Natural killer cell treated with Interleukin-12 subunit alpha and Interleukin-12 subunit beta and Interleukin-15 and Interleukin-18, amount 100 ng/mL, for 72 hours (primary cell): ENCODE data around the gene CSF1R. TPM values are rescaled to one million over a fixed set of nuclear protein-coding genes. Genes with fewer than 3 reads are reported as not detected.

Experiments
- ATAC-seq, 2 donors: fragments of 150-1000 bp; cut with Tn5 transposase in 1 of 2; sonication (Bioruptor Pico), chemical (Tn5 transposase) in 1 of 2; 2 replicates each; pipeline ENCODE4 v1.10.0; 2021
- DNase-seq: peaks from one replicate; pipeline ENCODE4 v3.0.0; 2022; ENCODE audit warnings: low spot score
- H3K27ac Mint-ChIP-seq, 2 donors: 1 replicate in 1 of 2; 2 replicates in 1 of 2; pipeline ENCODE4 v1.8.0; 2022; ENCODE audit warnings: mixed read lengths in 2 of 2, mild to moderate bottlenecking in 1 of 2, moderate library complexity in 1 of 2
- H3K27me3 Mint-ChIP-seq, 2 donors: 1 replicate in 1 of 2; 2 replicates in 1 of 2; pipeline ENCODE4 v1.8.0; 2022; ENCODE audit warnings: mixed read lengths in 2 of 2
- H3K36me3 Mint-ChIP-seq: one replicate; pipeline ENCODE4 v1.8.0; 2022; ENCODE audit warnings: mixed read lengths
- H3K4me1 Mint-ChIP-seq, 2 donors: 1 replicate in 1 of 2; 2 replicates in 1 of 2; pipeline ENCODE4 v1.8.0; 2022; ENCODE audit warnings: low read depth in 2 of 2, mixed read lengths in 2 of 2, mild to moderate bottlenecking in 1 of 2
- H3K4me3 Mint-ChIP-seq: one replicate; pipeline ENCODE4 v1.8.0; 2022; ENCODE audit warnings: mixed read lengths
- H3K9me3 Mint-ChIP-seq: 2 replicates; pipeline ENCODE4 v1.8.0; 2022; ENCODE audit warnings: mixed read lengths
- total RNA-seq, 2 donors: library from RNA; stranded (reverse); gene quantifications; one replicate each; pipeline ENCODE4 v1.2.3, GENCODE V29; 2022

The CSF1R gene
- total RNA-seq, 2 donors from 2014 or later = 1.4 TPM; not detected in 1

DNA sequence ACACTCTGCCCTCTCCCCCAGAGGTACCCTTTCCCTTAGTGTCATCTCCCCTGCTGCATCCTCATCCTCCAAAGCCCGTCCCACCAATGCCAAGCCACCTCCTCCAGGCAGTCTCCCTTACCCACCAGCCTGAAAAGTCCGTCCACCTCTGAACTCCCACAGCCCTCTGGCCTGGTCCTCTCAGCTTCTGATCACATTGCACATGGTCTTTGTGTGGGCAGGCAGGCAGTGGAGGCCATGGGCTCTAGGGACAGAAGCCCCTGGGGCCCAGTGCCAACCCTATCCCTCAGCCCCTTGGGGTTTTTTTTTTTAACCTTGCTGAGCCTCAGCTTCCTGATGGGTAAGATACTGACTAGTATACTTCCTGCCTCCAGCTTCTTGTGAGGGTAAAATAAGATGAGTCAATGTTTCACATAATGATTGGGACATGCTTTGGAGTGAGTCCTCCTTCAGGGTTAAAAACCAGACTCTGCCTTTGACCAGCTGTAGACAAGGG, 19.4 kb downstream of the CSF1R start:
- H3K9me3 Mint-ChIP-seq = no peaks in the 10 kb centered on the region
- peaks cover 8 to 23% of the 10 kb centered on the region in 2 donors for H3K27me3 Mint-ChIP-seq
- peak overlapping the region; percentile 75 to 87 for H3K27ac Mint-ChIP-seq
- peak; percentile 83 to 92 for ATAC-seq
- no peak for DNase-seq
- H3K4me1 Mint-ChIP-seq = peaks cover 15 to 20% of the 10 kb centered on the region in 2 donors
- H3K36me3 Mint-ChIP-seq = no peaks in the 10 kb centered on the region
- peak overlapping the region; percentile 65 for H3K4me3 Mint-ChIP-seq

DNA sequence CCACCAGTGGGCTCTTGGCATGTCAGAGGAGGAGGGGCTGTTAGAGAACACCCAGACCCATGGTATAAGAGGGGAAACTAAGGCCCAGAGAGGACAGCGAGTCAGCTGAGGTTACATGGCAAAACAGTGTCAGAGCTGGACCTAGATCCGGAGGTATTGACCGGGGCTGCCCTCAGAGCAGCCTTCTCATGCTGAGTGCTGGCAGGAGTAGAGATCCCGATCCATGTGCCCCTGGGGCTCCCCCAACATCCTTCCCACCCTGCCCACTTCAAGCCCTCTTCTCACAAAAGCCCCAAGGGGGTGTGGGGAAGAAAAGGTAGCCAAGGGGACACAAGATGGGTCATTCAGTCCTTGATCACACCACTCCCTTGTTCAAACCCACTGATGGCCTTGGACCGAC, 19.9 kb downstream of the CSF1R start:
- Mint-ChIP-seq H3K27ac (peak overlapping the region; percentile 75 to 87), H3K4me1 (peaks cover 15 to 20% of the 10 kb centered on the region in 2 donors), H3K36me3 (no peaks in the 10 kb centered on the region), H3K9me3 (no peaks in the 10 kb centered on the region), H3K27me3 (peaks cover 8 to 23% of the 10 kb centered on the region in 2 donors), H3K4me3 (peak overlapping the region; percentile 65)
- DNase-seq (no peak), ATAC-seq (no peak)

DNA sequence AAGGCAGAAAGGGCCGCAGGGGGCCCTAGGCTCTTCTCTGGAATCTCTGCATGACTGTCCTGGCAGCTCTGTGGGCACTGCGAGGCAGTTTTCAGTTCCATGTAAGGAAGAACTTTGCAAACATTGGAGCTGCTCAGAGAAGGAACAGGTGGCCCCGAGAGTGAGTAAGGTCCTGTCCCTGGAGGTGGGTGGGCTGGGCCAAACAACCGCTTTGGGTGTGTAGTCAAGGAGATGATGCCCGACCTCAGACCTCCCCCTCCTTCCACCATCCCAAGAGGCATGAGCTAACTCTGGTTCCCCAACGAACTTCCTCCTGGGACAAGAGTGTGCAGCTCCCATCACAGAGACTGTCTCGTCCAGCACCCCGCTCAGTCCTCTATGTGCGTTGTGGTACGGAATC, 20.5 kb downstream of the CSF1R start:
- DNase-seq (no peak), ATAC-seq (no peak)
- Mint-ChIP-seq H3K4me1 (peaks cover 15 to 20% of the 10 kb centered on the region in 2 donors), H3K27me3 (peaks cover 8 to 23% of the 10 kb centered on the region in 2 donors), H3K36me3 (no peaks in the 10 kb centered on the region), H3K9me3 (no peaks in the 10 kb centered on the region), H3K27ac (no peak overlapping the region), H3K4me3 (no peak overlapping the region)

DNA sequence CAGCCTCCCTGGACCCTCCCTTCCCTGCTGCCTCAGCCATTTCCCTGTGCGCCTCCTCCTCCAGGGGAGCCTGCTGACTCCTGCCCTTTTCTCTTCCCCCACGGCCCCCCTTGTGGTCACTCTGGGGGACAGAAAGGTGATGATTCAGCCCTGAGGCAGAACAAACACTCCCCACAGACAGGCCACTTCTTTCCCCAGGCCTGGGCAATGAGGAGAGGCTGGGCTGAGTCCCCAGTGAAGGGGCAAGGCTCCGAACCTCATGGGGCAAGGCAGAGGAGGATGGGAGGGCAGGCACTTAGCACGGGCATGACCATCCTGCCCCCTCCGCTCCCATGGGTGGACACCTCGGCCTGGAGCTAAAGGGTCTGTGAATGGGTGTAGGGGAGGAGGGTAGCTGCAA, 21.0 kb downstream of the CSF1R start:
- no peak for DNase-seq
- Mint-ChIP-seq H3K36me3 (no peaks in the 10 kb centered on the region), H3K27ac (no peak overlapping the region), H3K4me1 (peaks cover 15 to 20% of the 10 kb centered on the region in 2 donors), H3K27me3 (peaks cover 8 to 23% of the 10 kb centered on the region in 2 donors), H3K9me3 (no peaks in the 10 kb centered on the region), H3K4me3 (no peak overlapping the region)
- ATAC-seq = no peak

DNA sequence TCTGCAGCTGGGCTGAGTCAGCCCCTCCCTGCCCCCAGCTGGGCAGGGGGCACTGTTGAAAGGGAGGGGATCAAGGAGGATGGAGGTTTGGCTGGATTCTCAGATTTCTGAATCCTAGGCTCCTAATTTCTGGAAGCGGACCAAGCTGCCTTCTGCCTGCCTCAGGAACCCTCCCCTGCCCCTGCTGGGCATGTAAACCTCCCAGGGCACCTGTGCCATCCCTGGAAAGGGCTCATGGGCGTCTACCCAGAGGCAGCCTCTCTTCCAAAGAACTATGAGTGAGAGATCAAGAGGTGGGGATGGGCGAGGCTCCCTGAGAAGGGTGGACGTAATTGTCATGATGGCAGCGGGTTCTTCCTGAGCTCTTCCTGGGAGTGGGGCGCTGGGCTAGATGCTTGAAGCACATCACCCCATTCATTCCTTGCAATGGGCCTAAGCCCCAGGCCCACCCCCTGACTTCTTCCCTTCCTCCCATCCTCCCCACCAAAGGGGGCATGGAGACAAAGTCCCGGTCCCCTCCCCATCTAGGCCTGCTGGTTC, 21.6 kb downstream of the CSF1R start:
- Mint-ChIP-seq H3K4me3 (no peak overlapping the region), H3K27me3 (peaks cover 8 to 23% of the 10 kb centered on the region in 2 donors), H3K27ac (no peak overlapping the region), H3K36me3 (no peaks in the 10 kb centered on the region), H3K4me1 (peaks cover 15 to 20% of the 10 kb centered on the region in 2 donors), H3K9me3 (no peaks in the 10 kb centered on the region)
- no peak for DNase-seq
- ATAC-seq = no peak

DNA sequence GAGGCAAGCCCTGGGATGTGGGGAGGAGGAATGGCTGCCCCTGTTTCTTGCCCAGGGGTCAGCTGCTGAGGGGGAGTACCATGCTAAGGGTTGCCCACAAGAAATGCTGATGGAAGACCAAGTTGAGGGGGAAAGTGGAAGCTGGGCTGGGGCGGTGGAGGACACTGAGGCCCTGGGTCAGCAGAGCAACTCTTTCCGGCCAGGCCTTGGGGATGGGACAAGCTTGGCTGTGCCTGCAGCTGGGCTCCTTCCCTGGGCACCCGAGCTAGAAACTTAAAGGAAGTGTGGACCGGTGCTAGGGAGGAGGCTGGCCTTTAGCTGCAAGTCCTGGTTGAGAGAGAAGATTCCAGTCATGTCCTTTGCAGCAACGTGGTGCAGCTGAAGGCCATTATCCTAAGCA, 22.7 kb downstream of the CSF1R start:
- ATAC-seq (no peak), DNase-seq (no peak)
- Mint-ChIP-seq H3K9me3 (no peaks in the 10 kb centered on the region), H3K4me1 (peaks cover 15 to 18% of the 10 kb centered on the region in 2 donors), H3K36me3 (no peaks in the 10 kb centered on the region), H3K27me3 (peaks cover 8 to 23% of the 10 kb centered on the region in 2 donors), H3K27ac (no peak overlapping the region), H3K4me3 (no peak overlapping the region)

DNA sequence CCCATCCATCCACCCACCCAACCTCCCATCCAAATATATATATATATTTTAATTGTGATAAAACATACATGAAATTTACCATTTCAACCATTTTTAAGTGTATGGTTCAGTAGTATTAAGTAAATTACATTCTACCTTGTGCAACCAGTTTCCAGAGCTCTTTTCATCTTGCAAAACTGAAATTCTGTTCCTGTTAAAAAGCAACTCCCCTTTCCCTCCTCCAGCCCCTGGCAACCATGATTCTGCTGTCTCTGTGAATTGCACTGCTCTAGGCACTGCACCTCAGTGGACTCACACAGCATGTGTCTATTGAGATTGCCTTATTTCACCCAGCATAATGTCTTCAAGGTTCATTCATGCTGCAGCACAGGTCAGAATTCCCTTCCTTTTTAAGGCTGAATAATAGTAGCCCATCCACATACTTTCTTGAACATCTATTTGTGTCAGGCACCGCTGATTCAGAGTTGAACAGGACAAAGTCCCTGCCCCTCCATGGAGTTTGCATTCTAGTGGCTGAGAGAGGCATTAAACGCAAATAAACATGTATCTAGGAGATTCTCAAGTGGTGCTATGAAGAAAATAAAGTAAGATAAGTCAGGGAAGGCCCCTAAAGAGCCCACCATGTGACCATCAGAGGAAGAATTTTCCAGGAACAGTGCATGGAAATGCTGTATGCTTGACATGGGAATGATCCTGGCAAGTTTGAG, 24.0 kb downstream of the CSF1R start:
- Mint-ChIP-seq H3K27ac (no peak overlapping the region), H3K27me3 (peaks cover 8 to 22% of the 10 kb centered on the region in 2 donors), H3K36me3 (no peaks in the 10 kb centered on the region), H3K4me1 (peaks cover 10 to 14% of the 10 kb centered on the region in 2 donors), H3K9me3 (no peaks in the 10 kb centered on the region), H3K4me3 (no peak overlapping the region)
- ATAC-seq (no peak), DNase-seq (no peak)

DNA sequence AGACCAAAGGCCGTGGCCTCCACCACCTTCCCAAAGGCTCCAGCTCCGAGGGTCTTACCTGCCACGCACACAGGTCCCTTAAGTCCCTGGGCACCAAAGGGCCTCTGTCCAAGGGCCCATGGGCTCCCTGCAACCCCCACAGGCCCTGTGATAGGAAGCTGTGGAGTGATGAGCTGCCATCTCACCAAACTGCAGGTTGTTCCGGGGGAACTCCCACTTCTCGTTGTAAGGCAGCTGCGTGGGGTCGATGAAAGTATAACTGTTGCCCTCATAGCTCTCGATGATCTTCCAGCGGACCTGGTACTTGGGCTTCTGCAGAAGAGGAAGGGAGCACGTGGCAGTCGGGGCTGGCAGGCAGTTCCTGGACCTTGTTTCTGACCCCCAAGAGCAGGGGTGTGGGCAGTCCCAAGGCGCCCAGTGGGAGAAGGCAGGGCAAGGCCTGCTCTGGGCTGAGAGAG, 24.8 kb downstream of the CSF1R start:
- ATAC-seq (no peak), DNase-seq (no peak)
- Mint-ChIP-seq H3K36me3 (no peaks in the 10 kb centered on the region), H3K27ac (no peak overlapping the region), H3K9me3 (no peaks in the 10 kb centered on the region), H3K4me3 (no peak overlapping the region), H3K27me3 (peaks cover 8 to 15% of the 10 kb centered on the region in 2 donors), H3K4me1 (peaks cover 2 to 6% of the 10 kb centered on the region in 2 donors)

DNA sequence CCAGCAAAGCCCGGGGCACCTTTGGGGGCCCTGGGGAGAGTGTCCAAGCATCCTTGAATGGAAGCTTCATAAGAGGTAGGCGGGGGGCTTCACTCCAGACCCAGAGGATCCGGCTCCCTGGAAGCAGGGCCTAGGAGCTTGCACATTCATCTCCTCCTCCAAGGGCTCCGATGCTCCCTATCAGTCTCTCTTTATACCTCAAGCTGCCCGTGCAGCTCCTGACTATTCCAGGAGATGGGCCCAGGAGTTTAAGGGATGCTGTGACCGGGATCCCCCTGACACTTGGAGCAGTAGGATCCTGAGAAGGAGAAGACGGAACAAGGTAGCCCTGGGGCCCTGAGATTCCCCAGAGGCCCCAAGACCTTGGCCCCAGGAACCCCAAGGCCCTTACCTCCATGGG, 25.9 kb downstream of the CSF1R start:
- no peaks in the 10 kb centered on the region for H3K36me3 Mint-ChIP-seq
- no peaks in the 10 kb centered on the region for H3K9me3 Mint-ChIP-seq
- ATAC-seq (no peak), DNase-seq (no peak)
- peaks cover 8 to 15% of the 10 kb centered on the region in 2 donors for H3K27me3 Mint-ChIP-seq
- peaks cover 2 to 5% of the 10 kb centered on the region in 2 donors for H3K4me1 Mint-ChIP-seq
- no peak overlapping the region for H3K4me3 Mint-ChIP-seq
- no peak overlapping the region for H3K27ac Mint-ChIP-seq

DNA sequence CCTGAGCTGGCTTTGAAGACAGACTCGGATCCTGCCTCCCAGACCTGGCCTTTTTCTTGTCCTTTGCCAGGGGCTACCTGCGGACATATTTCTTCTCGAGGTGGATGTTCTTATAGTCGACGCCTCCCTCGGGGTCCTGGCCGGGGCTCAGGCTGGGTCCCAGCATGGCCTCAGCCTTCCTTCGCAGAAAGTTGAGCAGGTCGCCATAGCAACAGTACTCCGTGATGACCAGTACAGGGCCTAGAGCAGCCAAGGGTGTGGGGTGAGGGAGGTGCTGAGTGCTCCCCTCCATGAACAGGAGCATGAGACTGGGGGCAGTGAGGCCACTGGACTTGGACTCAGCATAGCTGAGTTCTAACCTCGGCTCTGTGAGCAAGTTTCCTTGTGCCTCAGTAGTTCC, 26.7 kb downstream of the CSF1R start:
- no peak overlapping the region for H3K27ac Mint-ChIP-seq
- no peak overlapping the region for H3K4me3 Mint-ChIP-seq
- DNase-seq (no peak), ATAC-seq (no peak)
- H3K36me3 Mint-ChIP-seq = no peaks in the 10 kb centered on the region
- H3K27me3 Mint-ChIP-seq = peaks cover 8 to 15% of the 10 kb centered on the region in 2 donors
- H3K4me1 Mint-ChIP-seq = peaks cover under 1 to 5% of the 10 kb centered on the region in 2 donors
- no peaks in the 10 kb centered on the region for H3K9me3 Mint-ChIP-seq

DNA sequence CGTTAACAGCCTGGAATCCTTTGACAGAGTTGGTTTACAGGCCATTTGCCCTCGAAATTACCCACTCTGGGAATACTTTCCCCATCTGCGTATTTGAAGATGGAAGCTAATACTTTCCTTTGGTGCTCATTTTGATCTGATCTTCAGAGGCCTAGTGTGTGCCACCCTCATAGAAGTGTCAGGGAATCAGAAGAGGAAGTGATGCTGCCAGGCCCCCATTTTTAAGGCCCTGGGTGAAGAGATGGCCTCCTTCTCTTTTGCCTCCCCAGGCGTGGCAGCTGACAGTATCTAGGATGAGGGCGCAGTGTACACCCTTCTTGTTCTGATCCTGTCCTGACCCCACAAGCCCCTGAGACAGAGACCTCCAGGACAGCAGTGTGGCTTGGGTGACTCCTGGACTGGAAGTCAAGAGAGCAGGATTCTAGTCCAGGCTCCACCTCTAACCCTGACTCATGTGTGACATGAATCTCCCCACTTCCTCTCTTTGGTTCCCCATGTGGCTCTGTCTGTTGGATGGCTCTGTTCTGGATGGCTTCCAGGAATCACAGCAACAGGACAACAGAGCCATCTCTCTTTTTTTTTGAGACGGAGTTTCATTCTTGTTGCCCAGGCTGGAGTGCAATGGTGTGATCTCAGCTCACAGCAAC, 27.8 kb downstream of the CSF1R start:
- Mint-ChIP-seq H3K27ac (no peak overlapping the region), H3K36me3 (no peaks in the 10 kb centered on the region), H3K9me3 (no peaks in the 10 kb centered on the region), H3K4me1 (peaks cover 0 to 5% of the 10 kb centered on the region in 2 donors), H3K4me3 (no peak overlapping the region), H3K27me3 (peaks cover 8 to 11% of the 10 kb centered on the region in 2 donors)
- no peak for DNase-seq
- peak in 1 of 2 donors; percentile 22 for ATAC-seq

DNA sequence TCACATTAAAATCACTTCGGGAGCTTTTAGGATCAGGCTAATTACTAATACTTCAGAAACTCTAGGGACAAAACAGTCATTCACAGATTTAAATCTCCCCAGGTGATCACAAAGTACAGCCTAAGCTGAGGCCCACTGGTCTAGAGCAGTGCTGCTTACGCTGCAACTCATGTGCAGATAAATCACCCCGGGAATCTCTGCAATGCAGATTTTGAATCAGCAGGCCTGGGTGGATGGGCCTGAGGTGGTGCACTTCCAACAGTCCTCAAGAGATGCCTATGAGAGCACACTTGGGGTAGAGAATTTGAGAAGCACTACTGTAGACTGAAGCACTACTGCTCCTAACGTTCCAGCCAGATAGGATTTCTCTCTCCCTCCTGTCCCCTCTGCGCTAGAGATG, 28.4 kb downstream of the CSF1R start:
- Mint-ChIP-seq H3K4me3 (no peak overlapping the region), H3K4me1 (peaks cover 6 to 10% of the 10 kb centered on the region in 2 donors), H3K36me3 (peaks cover 6% of the 10 kb centered on the region), H3K9me3 (no peaks in the 10 kb centered on the region), H3K27me3 (peaks cover 8 to 9% of the 10 kb centered on the region in 2 donors), H3K27ac (no peak overlapping the region)
- ATAC-seq = no peak
- no peak for DNase-seq

DNA sequence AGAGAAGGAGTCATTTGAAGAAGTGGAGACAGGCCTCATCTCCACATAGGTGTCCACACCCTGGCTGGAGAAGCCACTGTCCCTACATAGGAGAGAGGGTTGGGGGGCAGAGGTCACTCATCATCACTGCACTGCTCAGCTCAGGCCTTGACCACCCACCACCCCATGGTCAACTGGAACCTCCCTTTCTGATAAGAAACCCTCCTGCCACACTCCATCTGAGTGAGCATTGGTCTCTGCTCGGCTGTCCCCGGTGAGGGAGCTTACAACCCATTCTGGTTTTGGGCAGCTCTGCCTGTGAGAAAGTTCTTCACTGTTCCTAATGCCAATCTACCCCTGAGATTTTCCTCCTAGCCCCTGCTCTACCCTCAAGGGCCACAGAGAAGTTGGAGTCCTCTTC, 28.8 kb downstream of the CSF1R start:
- peaks cover 3 to 5% of the 10 kb centered on the region in 2 donors for H3K27me3 Mint-ChIP-seq
- DNase-seq = no peak
- ATAC-seq = no peak
- peaks cover 10 to 15% of the 10 kb centered on the region in 2 donors for H3K4me1 Mint-ChIP-seq
- H3K9me3 Mint-ChIP-seq = no peaks in the 10 kb centered on the region
- H3K4me3 Mint-ChIP-seq = no peak overlapping the region
- H3K36me3 Mint-ChIP-seq = peaks cover 9% of the 10 kb centered on the region
- no peak overlapping the region for H3K27ac Mint-ChIP-seq

DNA sequence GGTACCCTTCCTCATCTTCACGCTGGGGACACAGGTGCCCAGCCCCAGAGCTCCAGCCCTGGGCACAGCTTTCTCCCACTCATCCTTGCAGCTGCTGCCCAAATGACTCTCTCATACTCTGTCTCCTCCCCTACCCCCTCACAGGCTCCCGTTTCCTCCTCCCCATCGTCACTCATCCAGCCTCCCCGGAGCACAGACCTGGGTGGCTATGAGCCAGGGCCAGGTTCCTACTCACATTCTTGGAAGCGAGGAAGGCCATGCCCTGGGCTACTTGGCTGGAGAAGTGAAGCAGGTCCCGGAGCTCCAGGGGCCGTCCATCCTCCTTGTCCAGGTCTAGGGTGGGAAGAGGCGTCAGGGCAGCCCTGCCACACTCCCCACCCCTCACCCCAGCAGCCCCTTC, 29.3 kb downstream of the CSF1R start:
- no peak overlapping the region for H3K4me3 Mint-ChIP-seq
- peaks cover 10 to 16% of the 10 kb centered on the region in 2 donors for H3K4me1 Mint-ChIP-seq
- H3K36me3 Mint-ChIP-seq = peaks cover 9% of the 10 kb centered on the region
- ATAC-seq = no peak
- no peak overlapping the region for H3K27ac Mint-ChIP-seq
- H3K9me3 Mint-ChIP-seq = no peaks in the 10 kb centered on the region
- DNase-seq = no peak
- H3K27me3 Mint-ChIP-seq = peaks cover 0 to 2% of the 10 kb centered on the region in 2 donors
